ENCODE results near the gene FAM216A. TPM values are rescaled to one million over a fixed set of nuclear protein-coding genes. Genes with fewer than 3 reads are reported as not detected.

The FAM216A gene
- total and polyA plus RNA-seq, 9 of the 15 experiments (the other 6 are each of a cell fraction or from before 2014, with no cell fraction given): 17.2 to 96.9 (median 48.5) TPM

DNA sequence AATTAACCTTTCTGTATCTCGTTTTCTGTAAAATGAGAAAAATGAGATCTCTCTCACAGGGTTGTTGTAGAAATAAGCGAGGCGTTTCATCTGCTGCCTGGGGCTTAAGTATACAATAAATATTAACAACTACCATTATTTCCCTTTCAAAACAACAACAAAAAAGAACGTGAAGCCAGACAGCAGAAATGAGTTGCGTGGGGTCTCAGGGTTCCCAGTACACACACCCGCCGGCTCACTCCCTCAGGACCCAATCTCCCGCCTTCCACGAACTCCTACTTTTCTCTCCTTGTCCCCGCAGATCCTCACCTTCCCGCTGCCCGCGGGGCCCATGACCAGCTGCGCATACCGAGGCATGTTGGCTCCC, 815 bp upstream of the FAM216A start (continued):
- TF ChIP-seq, protein P1, sequence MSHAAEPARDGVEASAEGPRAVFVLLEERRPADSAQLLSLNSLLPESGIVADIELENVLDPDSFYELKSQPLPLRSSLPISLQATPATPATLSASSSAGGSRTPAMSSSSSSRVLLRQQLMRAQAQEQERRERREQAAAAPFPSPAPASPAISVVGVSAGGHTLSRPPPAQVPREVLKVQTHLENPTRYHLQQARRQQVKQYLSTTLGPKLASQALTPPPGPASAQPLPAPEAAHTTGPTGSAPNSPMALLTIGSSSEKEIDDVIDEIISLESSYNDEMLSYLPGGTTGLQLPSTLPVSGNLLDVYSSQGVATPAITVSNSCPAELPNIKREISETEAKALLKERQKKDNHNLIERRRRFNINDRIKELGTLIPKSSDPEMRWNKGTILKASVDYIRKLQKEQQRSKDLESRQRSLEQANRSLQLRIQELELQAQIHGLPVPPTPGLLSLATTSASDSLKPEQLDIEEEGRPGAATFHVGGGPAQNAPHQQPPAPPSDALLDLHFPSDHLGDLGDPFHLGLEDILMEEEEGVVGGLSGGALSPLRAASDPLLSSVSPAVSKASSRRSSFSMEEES (CRISPR knock-in tag; IDR thresholded peaks at IDR 0.05): no peak
- no peak for TF ChIP-seq SOX6 (IDR thresholded peaks at IDR 0.05)
- no peak for TF ChIP-seq ZNF408 (CRISPR knock-in tag; IDR thresholded peaks at IDR 0.05; ENCODE audit: low read depth)
- TF ChIP-seq CHCHD3 (CRISPR knock-in tag; IDR thresholded peaks at IDR 0.05): 0 out of 2 replicates have a peak, but pooled peaks have one; percentile 36
- TF ChIP-seq SRSF1 (IDR thresholded peaks at IDR 0.05; ENCODE audit: low read depth, low read length): no peak
- TF ChIP-seq TAF7 (tag; IDR thresholded peaks at IDR 0.05): peak; percentile 26; the same call in 1 of the 2 replicates
- no peak for TF ChIP-seq TEAD4 (IDR thresholded peaks at IDR 0.05; ENCODE audit: low read length)
- TF ChIP-seq TEAD4 (CRISPR knock-in tag; IDR thresholded peaks at IDR 0.05; ENCODE audit: borderline replicate concordance): 0 out of 2 replicates have a peak, but pooled peaks have one; percentile 61
- TF ChIP-seq, protein P2, sequence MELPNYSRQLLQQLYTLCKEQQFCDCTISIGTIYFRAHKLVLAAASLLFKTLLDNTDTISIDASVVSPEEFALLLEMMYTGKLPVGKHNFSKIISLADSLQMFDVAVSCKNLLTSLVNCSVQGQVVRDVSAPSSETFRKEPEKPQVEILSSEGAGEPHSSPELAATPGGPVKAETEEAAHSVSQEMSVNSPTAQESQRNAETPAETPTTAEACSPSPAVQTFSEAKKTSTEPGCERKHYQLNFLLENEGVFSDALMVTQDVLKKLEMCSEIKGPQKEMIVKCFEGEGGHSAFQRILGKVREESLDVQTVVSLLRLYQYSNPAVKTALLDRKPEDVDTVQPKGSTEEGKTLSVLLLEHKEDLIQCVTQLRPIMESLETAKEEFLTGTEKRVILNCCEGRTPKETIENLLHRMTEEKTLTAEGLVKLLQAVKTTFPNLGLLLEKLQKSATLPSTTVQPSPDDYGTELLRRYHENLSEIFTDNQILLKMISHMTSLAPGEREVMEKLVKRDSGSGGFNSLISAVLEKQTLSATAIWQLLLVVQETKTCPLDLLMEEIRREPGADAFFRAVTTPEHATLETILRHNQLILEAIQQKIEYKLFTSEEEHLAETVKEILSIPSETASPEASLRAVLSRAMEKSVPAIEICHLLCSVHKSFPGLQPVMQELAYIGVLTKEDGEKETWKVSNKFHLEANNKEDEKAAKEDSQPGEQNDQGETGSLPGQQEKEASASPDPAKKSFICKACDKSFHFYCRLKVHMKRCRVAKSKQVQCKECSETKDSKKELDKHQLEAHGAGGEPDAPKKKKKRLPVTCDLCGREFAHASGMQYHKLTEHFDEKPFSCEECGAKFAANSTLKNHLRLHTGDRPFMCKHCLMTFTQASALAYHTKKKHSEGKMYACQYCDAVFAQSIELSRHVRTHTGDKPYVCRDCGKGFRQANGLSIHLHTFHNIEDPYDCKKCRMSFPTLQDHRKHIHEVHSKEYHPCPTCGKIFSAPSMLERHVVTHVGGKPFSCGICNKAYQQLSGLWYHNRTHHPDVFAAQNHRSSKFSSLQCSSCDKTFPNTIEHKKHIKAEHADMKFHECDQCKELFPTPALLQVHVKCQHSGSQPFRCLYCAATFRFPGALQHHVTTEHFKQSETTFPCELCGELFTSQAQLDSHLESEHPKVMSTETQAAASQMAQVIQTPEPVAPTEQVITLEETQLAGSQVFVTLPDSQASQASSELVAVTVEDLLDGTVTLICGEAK (IDR thresholded peaks at IDR 0.05): peak; percentile 18
- TF ChIP-seq, protein P2 (CRISPR knock-in tag; IDR thresholded peaks at IDR 0.05): no peak
- TF ChIP-seq, protein P3, sequence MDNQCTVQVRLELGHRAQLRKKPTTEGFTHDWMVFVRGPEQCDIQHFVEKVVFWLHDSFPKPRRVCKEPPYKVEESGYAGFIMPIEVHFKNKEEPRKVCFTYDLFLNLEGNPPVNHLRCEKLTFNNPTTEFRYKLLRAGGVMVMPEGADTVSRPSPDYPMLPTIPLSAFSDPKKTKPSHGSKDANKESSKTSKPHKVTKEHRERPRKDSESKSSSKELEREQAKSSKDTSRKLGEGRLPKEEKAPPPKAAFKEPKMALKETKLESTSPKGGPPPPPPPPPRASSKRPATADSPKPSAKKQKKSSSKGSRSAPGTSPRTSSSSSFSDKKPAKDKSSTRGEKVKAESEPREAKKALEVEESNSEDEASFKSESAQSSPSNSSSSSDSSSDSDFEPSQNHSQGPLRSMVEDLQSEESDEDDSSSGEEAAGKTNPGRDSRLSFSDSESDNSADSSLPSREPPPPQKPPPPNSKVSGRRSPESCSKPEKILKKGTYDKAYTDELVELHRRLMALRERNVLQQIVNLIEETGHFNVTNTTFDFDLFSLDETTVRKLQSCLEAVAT (IDR thresholded peaks at IDR 0.05): peak in 1 of 2 experiments; percentile 29; a peak in 1 of 4 replicates
- TF ChIP-seq, protein P4, sequence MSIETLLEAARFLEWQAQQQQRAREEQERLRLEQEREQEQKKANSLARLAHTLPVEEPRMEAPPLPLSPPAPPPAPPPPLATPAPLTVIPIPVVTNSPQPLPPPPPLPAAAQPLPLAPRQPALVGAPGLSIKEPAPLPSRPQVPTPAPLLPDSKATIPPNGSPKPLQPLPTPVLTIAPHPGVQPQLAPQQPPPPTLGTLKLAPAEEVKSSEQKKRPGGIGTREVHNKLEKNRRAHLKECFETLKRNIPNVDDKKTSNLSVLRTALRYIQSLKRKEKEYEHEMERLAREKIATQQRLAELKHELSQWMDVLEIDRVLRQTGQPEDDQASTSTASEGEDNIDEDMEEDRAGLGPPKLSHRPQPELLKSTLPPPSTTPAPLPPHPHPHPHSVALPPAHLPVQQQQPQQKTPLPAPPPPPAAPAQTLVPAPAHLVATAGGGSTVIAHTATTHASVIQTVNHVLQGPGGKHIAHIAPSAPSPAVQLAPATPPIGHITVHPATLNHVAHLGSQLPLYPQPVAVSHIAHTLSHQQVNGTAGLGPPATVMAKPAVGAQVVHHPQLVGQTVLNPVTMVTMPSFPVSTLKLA (conservative IDR thresholded peaks at IDR 0.05): peak in 1 of 2 experiments; percentile 74; a peak in 1 of 4 replicates

Measured in K562 (cell line).